ENCODE measurements around the gene CREB3L1.
A peak's percentile ranks its signal among the peaks of the same experiment; 100 is the strongest.

CREB3L1 gene

DNA sequence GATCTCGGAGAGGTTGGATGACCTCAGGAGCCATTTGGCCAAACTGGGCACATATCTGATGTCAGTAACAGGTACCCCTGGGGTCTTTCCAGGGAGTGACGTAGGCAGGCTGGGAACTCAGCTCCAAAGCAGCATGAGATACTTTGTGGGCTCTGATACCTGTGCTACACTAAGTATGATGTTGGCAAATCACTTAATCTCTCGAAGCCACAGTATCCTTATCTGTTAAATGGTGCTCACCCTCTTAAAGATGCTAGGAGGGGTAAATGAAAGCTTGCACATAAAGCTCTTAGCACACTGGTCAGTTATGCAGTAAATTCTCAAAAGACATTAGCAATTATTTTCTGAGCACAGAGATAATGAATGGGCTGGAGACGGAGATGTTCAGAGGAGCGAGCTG is 52.7 kb downstream of the CREB3L1 start:
- DNase-seq, result no peak

DNA sequence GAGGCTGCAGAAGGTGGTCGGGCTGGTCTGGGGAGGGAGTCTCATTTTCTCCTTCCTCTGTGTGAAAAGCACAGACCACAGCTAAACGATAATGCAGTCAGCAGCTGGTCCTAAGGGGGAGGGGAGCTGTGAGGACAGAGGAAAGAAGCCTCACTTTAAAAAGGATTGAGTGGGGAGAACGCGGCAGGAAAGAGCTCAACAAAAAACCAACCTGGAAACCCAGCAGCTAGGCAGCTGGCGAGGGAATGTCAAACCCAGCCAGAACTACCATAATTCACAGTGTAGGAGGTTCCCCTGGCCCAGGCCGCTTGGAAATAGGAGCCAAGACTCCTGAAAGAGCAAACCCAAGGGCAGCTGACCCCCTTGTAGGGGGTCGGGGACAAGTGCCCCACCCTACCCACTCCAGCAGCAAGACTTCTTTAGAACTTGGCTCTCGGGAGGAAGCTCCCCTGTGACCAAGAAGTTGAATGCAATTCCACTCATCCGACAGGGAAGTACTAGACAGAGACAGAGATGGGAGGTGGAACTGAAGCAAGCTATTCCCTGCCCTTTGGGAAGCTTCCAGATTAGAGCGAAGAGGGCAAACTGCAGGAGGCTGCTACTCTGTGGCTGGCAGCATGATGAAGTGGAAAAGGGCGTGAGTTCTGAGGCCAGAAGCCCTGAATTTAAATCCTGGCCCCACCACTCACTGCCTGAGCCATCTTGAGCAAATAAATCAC is 53.3 kb downstream of the CREB3L1 start:
- no peak for DNase-seq

DNA sequence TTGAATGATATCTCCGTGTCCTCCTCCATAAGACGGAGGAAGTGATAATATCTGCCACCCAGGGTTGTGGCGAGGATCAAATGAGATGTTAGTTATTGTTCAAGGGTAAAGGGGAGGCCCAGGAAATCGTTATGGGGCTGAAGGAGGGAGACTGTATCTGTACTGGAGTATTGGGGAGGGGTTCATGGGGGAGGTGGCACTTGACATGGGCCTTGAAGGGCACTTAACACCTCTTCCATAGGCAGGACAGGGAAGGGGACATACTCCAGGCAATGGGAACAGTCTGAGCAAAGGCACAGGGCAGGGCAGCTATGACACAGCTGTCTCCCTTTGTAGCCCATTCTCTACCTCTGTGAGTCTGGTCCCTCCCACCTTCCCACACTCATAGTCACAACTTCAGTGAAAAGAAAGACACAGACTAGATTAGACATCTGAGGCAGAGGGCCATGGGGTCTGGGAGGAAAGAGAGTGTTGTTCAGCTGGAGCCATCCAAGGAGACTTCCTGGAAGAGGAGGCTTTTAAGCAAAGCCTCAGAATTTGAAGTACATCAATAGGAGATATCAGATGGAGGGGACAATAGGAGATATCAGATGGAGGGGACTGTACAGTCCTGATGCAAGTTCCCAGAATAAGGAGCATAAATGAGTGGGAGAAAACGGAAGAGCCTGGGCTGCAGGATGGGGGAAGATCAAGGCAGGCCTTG is 54.0 kb downstream of the CREB3L1 start:
- DNase-seq, result no peak

DNA sequence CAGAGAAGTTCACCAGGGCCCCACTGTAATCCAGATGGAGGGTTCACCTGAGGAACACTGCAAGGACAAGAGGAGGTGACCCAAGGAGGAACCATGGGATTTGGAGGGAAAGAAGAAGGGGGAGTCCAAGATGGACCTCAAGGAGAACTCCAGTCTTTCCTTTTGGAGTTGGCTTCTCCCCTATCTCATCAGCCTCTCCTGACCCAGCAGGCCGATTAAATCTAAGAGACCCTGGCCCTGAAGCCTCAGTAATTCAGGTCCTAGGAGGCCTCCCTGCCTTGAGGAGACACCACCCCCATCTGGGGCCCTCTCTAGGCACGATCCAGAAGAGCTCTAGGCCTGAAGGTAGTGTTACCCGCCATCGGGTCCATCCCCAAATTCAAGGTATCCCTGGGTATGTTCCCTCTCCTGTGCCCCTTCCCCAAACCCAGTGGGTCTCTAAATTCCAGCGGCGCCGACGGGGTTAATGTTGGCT is 54.7 kb downstream of the CREB3L1 start:
- DNase-seq, result no peak

DNA sequence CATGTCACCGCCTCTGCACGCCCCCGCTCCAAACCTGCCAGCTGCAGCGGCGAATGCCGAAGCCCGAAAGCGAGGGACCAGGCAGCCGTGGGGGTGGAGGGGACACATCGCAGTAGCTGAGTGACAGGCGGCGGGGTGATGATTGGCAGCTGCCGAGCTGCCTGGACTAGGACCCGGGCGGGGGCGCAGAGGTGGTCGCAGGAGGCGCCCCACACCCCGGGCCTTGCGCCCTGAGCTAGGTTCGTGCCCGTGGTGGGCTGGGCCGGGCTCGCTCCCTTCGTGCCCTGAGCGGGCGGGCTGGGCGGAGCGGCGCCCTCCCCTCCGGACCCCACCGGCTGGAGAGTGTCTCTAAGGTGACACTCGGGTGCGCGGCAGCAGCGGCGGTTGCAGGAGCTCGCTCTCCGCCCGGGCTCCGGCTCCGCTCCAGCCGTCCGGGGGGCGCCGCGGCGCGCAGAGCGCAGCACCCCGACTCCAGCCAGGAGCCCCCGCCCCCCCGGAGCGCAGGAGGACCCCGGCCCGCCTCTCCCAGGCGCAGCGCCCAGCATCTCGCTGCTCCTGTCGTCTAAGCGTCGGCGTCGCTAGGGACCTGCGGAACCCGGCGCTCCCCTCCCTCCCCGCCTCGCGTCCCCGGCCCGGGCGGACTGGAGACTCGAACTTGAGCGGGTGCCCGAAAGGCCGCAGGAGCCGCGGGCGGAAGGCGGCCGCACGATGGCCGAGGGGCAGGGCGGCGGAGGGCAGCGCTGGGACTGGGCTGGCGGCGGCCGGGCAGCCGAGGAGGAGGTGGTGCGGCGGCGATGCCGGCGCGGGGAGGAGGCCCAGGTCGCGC is 55.3 kb downstream of the CREB3L1 start:
- no peak for DNase-seq

DNA sequence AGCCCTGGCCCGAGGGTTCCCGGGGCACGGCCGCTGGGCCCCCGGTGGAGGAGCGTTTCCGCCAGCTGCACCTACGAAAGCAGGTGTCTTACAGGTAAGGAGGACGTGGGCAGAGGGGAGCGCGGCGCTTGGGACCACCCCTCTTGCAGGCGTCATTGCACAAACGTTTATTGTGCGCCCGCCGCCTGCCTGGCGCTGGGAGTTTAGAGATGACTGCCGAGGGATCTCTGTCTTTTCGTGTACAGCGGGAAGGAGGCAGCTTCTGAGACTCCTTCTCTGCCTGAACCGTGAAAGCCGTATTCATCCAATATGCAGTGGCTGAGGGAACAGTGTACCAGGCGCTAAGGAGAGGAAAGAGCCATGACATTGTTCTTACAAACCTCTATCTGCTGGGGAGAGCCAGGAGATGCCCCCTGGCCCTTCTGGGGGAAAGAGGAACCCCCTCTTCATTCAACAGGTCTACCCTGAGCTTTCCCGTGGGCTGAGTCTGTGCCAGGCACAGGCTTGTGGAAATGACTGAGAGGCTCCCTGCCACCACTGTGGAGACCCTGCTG is 56.0 kb downstream of the CREB3L1 start:
- no peak for DNase-seq

DNA sequence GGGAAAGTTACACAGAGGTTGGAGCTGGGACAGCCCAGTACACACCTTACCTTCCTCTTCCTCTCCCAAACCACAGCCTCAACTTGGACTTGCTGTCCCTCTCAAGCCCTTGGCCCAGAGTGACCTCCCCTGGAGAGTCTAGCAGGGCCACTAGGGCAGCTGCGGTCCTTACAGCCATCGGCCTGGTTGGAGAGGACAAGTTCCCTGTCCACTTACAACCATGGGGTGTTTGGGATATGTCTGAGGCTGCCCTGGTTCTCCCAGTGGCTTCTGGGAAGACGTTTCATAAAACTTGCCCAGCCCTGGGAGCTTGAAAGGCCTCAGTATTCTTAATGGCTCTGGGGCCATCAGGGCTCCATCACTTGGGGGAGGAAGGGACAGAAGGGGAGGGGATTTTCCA is 56.7 kb downstream of the CREB3L1 start:
- DNase-seq, result no peak

DNA sequence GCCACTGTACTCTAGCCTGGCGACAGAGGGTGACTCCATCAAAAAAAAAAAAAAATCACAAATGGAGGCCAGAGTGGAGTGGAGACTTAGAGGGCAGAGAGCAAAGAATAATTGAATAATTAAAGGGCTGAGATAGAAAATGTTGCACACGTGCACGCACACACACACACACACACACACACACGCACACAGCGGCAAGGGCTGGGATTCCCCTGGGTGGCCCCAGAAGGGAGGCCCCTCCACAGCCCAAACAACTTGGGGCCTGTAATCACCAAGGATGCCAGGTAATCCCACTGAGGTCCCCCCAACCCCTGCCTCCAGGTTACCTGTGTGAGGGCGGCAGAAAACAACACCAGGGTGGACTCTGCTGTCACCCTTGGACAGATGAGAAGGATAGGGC is 57.8 kb downstream of the CREB3L1 start:
- no peak for DNase-seq

DNA sequence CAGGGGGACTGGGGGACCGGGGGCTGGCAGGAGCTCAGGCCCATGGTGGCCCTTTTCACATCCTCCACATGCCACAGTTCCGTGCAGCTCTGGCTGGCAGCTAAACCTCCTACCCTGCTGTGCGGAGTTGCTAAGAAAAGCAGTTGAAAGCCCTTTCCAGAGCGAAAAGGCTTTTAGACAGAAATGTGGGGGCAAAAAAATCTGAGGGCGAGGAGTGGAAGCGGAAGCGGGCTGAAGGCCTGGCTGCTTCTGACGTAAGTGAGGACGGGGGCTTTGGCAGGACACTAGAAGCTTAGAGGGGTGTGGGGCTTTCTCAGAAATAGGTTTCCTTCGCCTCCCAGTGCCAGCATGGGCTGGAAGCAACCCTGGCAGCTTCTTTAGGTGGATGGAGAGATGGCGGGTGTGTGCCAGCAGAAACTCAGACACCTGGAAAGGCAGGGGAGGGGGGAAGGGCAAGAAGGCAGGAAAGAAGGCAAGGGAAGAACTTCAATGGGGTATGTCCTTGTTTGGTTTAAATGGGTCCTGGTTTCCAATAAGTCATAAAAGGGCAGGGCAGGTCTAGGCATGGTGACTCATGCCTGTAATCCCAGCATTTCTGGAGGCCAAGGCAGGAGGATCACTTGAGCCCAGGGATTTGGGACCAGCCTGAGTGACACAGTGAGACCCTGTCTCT is 58.6 kb downstream of the CREB3L1 start:
- no peak for DNase-seq

DNA sequence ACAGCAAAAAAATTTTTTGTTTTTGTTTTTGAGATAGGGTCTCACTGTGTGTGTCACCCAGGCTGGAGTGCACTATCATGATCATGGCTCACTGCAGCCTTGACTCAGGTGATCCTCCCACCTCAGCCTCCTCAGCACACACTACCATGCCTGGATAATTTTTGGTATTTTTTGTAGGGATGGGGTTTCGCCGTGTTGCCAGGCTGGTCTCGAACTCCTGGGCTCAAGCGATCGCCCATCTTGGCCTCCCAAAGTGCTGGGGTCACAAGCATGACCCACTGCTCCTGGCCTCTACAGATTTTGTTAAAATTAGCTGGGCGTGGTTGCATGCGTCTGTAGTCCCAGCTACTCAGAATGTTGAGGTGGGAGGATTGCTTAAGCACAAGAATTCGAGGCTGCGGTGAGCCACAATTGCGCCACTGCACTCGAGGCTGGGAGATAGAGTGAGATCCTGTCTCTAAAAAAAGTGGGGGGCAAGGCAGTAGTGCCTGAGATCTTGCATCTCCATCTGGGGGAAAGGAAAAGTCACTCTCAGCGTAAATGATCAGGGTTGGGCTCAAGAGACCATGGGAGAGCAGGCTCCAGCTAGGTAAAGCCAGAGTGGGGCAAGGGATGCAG is 59.2 kb downstream of the CREB3L1 start:
- DNase-seq, result no peak

DNA sequence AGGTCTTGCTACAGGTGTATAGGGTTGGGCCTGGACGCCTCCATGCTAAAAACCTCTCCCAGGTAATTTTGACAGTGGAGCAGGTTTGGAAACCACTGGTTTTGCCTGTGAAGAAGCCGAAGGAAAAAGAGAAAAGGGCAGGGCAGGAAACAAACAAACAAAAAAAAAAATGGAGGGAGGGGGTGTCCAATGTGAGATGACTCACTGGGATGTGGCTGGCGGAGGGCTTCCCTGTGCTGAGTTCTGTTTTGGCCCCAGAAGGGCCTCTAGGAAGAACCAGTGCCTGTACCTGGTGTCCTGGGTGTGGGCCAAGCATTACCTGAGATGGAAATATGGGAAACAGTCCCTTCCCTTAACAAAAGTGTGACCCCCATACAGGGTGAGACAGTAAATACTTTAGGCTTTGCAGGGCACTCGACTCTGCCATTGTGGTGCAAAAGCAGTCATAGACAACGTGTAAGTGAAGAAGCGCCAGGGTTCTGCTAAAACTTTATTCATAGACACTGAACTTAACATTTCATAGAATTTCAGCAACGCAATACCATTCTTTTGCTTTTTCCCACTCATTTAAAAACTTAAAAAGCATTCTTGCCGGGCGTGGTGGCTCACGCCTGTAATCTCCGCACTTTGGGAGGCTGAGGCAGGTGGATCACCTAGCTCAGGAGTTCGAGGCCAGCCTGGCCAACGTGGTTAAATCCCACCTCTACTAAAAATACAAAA is 60.3 kb downstream of the CREB3L1 start:
- no peak for DNase-seq

DNA sequence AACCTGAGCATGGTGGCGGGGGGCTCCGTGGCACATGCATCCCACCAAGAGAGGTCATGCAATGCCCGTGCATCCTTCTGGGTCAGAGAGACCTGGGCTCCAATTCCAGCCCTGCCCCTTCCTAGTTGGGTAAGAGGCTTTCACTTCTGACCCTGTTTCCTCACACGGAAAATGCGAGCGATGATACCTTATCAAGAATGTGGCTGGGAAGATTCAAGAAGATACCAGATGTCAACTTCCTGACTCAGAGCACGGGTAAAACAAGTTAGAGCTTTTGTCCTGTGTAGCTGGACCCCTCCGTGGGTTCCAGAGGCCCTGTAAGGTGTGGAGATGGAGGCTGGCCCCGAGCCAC is 61.1 kb downstream of the CREB3L1 start:
- no peak for DNase-seq

DNA sequence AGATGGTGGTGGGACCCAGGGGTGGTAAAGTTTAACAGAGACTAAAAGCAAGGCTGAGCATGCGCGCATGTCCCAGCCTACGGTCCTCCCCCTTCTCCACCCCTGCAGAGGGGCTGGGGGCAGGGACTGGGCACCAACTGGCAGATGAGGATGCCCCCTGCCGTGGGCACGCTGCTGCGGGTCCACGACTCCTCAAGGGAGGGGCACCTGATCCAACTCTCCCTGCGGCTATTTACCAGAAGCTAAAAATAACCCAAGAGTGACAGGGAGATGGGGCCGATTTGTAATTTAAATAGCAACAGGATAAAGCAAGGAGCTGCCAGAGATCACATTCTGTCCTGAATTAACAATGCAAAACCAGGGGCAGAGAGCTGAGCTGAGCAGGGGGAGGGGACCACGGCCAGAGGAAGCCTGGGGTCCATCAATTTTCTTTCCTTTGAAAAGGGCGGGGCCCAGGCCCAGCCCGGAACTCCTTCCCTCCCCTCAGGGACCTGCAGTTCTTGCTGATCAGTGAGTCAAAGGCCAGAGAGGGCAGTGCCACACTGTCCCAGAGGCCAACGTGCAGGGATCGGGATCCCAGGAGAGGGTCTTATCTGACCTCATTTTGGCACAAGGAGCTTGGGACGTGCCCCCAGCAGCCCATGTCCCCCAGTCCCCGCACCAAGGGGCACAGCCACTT is 61.7 kb downstream of the CREB3L1 start:
- DNase-seq, result peak; percentile 49

DNA sequence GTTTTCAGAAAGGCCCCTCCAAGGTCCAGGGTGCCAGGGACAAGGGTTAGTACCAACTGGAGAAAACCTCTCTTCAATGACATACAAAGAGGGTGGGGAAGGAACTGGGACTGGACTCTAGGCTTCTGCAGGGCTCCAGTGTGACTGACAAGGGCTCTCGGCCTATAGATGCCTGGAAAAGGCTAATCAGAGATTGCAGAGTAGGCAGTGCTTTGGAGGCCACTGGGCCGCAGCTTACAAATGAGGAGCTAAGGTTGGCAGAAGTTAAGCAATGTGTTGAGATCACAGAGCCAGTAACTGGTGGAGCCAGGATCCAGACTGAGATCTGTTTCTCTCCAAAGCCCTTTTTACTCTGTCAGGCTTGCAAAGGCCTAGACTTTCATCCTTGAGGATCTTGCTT is 62.4 kb downstream of the CREB3L1 start:
- no peak for DNase-seq

DNA sequence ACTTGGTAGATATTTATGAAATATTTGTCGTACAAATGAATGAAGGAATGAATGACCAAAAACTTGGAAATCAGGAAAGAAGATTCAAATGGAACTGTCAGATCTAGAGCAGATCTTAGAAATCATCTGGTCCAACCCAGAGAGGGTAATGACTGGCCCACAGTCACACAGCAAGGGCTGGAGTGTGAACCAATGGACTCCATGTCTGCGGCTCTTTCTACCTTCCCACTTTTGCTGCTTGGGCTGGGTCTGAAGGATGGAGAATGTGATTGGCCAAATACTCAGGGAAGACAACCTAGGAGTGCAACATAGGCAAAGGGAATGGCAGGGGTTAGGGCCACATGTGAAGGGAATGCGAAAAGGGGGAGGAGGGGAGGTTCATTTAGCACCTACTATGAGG is 64.0 kb downstream of the CREB3L1 start:
- DNase-seq, result no peak

DNA sequence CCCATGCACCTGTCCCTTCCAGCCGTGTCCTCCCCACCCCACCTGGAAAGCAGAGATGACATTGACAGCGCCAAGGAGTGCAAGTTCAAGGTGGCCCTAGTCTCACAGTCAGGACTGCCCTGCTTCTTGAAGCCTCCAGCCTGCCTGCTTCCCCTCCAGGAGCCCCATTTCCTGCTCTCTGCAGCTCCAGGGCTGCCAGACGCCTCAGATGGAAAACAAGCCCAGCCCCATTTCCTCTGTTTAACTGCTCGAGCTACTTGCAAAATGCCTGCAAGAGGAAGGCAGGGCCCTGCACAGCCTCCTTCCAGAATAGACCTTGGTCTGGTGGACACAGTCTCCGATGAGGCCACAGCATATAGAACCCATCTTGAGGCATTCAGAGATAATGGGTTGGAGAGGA is 64.8 kb downstream of the CREB3L1 start:
- DNase-seq, result no peak

DNA sequence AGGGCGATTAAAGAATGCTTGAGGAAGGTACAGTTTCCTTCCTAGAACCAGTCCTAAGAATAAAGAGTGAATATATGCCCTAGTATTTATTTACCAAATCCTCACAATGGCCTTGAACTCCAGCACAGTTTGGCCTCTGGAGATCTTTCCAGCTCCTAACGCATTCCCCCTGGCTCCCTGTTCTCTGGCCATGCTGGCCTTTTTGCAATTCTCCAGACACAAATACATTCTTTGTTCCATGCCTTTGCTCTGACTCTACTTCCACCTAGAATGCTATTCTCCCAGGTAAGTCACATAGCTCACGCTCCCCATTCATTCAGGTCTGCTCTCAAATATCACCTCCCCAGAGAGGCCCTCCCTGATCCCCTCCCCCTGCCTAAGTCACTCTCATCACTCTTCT is 66.1 kb downstream of the CREB3L1 start:
- DNase-seq, result no peak

DNA sequence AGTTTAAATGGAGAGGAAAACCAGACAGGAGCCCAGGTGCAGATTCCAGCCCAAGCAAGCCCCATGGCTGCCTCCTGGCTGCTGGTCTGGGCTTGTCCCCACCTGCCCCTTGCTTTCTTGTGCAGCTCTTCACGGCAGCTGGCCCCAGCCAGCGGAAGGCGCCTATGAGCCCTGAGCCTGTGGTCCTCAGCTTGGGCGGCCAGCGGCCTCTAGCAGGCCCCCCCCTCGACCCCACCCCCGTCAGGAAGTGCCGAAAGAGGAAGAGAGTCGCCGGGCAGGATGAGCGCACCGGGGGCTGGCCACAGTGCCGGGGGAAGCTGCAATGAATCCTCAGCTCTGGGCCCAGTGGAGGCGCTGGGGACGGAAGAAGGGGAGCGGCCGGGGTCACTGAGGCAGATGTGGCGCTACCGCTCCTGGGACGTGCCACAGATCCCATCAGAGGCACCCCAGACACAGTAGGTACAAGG is 67.7 kb downstream of the CREB3L1 start:
- no peak for DNase-seq

DNA sequence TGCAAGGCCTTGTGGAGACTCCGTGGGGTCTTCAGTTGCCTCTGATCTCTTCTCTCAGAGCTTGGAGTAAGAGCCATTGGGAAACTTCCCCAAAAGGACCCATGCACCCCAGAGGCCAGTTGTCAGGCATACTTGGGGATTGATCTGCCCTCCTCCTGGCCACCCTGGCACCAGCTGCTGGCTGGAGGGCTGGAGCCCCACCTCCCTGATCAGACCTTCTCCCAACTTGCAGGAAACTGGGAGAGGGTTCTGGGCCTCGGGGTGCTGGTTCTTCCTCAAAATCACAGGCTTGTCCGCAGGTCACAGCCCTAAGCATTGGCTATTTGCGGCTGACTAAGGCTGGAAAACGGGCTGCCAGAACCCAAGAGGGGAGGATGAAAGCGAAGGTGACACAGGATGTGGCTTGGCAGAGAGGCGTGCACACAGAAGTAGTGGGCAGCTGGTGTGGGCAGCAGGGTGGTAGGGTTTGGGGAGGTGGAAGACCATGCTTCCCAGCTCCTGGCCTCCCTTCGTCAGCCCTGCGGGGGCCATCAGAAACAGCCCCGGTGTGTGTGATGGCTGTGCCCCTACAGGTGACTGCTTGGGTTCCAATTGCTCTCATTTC is 68.5 kb downstream of the CREB3L1 start:
- no peak for DNase-seq

DNA sequence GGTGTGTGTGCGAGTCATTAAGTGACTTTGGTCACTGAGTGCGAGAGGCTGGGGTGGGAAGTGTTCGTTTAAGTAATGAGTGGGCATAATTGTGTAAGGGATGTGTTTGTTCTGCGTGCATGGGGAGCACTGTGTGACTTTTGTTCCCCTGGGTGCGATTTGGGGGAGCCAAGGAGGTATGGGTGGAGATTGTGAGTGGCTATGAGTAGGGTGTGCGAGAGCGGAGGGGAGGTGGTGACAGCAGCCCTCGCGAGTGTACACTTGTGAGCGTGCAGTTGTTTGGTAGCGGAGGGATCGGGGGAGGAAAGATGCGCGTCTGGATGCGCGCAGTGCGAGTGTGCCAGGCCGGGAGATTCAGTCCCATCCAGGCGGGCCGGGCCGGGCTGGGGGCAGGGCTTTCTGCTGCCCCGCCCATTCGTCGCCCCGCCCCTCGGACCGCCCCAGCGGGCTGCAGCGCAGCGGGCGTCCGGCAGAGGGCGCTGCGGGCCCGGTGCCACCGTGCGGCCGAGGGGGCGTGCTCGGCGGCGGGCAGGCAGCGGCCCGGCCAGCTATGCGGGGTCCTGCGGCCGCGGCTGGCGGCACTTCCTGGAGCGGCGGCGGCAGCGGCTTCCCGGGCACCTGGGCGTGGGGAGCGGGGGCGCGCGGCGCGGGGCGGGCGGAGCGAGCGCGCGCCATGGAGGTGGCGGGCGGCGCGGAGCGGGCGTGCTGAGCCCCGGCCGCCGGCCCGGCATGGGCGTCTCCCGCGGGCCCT is 69.6 kb downstream of the CREB3L1 start, which contains the start of gene DGKZ:
Gene DGKZ, plus strand, starts transcription at position 578 of the 751 bp plus-strand sequence. CDS start 197 bp downstream, outside the sequence.
- DNase-seq, result peak; percentile 84
